Gastroesophageal sphincter (tissue), 3 donors: ENCODE data around the gene KRTAP24-1.

Experiments used
- CTCF ChIP-seq, 4 experiments: fragments of 200-600 bp in 2 of 4; fragments of 450-650 bp in 2 of 4; sonication (generic) in 1 of 4; IDR thresholded peaks; one replicate each; pipeline ENCODE4 v1.5.1; 2017 to 2019; ENCODE audit warnings: antibody characterized with exemption in 4 of 4, mild to moderate bottlenecking in 2 of 4, moderate library complexity in 2 of 4
- EP300 ChIP-seq: sonication (generic); formaldehyde crosslinking; IDR thresholded peaks from one replicate; pipeline ENCODE4 v1.6.1; 2017; ENCODE audit warnings: antibody characterized with exemption, mild to moderate bottlenecking
- POLR2A ChIP-seq, 2 donors: fragments of 450-650 bp; IDR thresholded peaks; one replicate each; pipeline ENCODE4 v1.6.1; 2017; ENCODE audit warnings: antibody characterized with exemption in 2 of 2, mild to moderate bottlenecking in 2 of 2, moderate library complexity in 1 of 2

- TF ChIP-seq CTCF (IDR thresholded peaks at IDR 0.05) (no peak), EP300 (no peak), POLR2A (IDR thresholded peaks at IDR 0.05) (no peak)
Measured at GRCh38 chr21:30329203-30329875, 46.6 kb upstream of the KRTAP24-1 start.
